ENCODE results near the gene TREH.
"Not testable (repeated sequence)": the region's sequence is repeated elsewhere in the genome, so short reads cannot be mapped to it uniquely, and the experiment has no call there.

TREH gene, protein sequence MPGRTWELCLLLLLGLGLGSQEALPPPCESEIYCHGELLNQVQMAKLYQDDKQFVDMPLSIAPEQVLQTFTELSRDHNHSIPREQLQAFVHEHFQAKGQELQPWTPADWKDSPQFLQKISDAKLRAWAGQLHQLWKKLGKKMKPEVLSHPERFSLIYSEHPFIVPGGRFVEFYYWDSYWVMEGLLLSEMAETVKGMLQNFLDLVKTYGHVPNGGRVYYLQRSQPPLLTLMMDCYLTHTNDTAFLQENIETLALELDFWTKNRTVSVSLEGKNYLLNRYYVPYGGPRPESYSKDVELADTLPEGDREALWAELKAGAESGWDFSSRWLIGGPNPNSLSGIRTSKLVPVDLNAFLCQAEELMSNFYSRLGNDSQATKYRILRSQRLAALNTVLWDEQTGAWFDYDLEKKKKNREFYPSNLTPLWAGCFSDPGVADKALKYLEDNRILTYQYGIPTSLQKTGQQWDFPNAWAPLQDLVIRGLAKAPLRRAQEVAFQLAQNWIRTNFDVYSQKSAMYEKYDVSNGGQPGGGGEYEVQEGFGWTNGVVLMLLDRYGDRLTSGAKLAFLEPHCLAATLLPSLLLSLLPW

DNA sequence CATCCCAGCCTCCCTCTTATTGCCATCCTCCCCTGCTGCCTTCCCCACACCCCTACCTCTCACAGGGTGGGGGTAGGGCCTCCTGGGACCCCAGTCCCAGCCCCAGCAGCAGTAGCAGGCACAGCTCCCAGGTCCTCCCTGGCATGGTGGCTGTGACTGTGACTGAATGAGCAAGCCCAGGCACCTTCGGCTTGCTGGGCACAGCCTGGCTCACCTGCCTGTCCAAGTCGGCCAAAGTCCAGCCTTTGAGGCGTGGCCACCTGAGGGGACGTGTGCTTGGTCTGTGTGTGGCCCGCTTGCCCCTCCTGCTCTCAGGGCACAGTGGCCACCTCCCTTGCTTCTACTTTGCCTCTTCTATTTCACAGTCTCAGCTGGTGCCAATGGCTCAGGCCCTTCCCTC is at the start of gene TREH:
TREH (minus strand) TSS at position 168 of the 400 bp plus-strand sequence; CDS start at position 145, 23 bp downstream.
- TF ChIP-seq, protein P1, sequence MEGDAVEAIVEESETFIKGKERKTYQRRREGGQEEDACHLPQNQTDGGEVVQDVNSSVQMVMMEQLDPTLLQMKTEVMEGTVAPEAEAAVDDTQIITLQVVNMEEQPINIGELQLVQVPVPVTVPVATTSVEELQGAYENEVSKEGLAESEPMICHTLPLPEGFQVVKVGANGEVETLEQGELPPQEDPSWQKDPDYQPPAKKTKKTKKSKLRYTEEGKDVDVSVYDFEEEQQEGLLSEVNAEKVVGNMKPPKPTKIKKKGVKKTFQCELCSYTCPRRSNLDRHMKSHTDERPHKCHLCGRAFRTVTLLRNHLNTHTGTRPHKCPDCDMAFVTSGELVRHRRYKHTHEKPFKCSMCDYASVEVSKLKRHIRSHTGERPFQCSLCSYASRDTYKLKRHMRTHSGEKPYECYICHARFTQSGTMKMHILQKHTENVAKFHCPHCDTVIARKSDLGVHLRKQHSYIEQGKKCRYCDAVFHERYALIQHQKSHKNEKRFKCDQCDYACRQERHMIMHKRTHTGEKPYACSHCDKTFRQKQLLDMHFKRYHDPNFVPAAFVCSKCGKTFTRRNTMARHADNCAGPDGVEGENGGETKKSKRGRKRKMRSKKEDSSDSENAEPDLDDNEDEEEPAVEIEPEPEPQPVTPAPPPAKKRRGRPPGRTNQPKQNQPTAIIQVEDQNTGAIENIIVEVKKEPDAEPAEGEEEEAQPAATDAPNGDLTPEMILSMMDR (IDR thresholded peaks at IDR 0.05; ENCODE audit: borderline replicate concordance, insufficient read depth, low read depth, low read length) = no peak

GRCh38 chr11:118728112-118728511 is 48.7 kb upstream of the TREH start:
- not testable (repeated sequence) for H3K4me3 ChIP-seq (ENCODE audit: low read depth, low read length)

More for the DNA sequence above, at the start of gene TREH:
- no peak within 1 kb of the TSS for H3K4me3 ChIP-seq (ENCODE audit: low read depth, low read length)

DNA sequence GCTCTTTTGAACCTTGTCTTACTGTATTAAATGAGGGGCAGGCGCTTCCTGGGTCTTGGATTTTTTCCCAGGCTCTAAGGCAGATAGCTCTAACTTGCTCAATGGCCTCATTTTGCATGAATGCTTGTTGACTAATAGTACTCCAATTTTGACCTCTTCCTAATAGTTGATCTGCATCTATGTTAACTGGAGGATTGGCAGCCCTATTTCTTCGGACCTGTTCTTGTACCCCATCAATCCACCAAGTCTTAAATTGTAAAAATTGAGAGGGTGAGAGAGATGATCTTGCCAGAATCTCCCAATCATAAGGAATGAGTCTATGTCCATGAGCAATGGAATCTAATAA is 48.2 kb upstream of the TREH start:
- H3K4me3 ChIP-seq (ENCODE audit: low read depth, low read length) = not testable (repeated sequence)

- not testable (repeated sequence) for H3K4me3 ChIP-seq (ENCODE audit: low read depth, low read length)
Observed at GRCh38 chr11:118727001-118727720, 47.7 kb upstream of the TREH start.

GRCh38 chr11:118721478-118722015 is 42.1 kb upstream of the TREH start:
- not testable (repeated sequence) for H3K4me3 ChIP-seq (ENCODE audit: low read depth, low read length)

GRCh38 chr11:118720740-118721139 is 41.3 kb upstream of the TREH start:
- H3K4me3 ChIP-seq (ENCODE audit: low read depth, low read length) = not testable (repeated sequence)

DNA sequence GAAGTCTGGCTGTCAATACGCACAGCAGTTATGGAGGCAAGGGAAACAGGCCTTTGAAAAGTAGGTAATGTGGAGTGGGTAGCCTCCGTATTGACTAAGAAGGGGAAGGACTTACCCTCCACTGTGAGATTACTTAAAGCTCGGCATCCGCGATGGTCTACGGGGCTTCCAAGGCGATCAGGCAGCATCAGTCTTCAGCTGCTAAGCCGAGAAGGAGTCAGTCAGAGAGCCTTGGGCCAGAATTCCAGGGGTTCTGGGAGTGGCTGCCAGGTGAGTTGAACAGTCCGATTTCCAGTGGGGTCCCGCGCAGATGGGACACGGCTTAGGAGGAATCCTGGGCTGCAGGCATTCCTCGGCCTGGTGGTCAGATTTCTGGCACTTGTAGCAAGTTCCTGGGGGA is 40.6 kb upstream of the TREH start:
- H3K4me3 ChIP-seq (ENCODE audit: low read depth, low read length) = not testable (repeated sequence)

GRCh38 chr11:118718562-118718961 is 39.1 kb upstream of the TREH start:
- H3K4me3 ChIP-seq (ENCODE audit: low read depth, low read length) = not testable (repeated sequence)

- not testable (repeated sequence) for H3K4me3 ChIP-seq (ENCODE audit: low read depth, low read length)
Observed at GRCh38 chr11:118717733-118718132, 38.3 kb upstream of the TREH start.

GRCh38 chr11:118717221-118717620 is 37.8 kb upstream of the TREH start:
- H3K4me3 ChIP-seq (ENCODE audit: low read depth, low read length) = not testable (repeated sequence)

- H3K4me3 ChIP-seq (ENCODE audit: low read depth, low read length) = no peak overlapping the region
- TF ChIP-seq, protein P1 (IDR thresholded peaks at IDR 0.05; ENCODE audit: borderline replicate concordance, insufficient read depth, low read depth, low read length) = no peak
Observed at GRCh38 chr11:118715837-118716260, 36.4 kb upstream of the TREH start.

- no peak overlapping the region for H3K4me3 ChIP-seq (ENCODE audit: low read depth, low read length)
- TF ChIP-seq, protein P1 (IDR thresholded peaks at IDR 0.05; ENCODE audit: borderline replicate concordance, insufficient read depth, low read depth, low read length) = no peak
Observed at GRCh38 chr11:118715245-118715831, 35.9 kb upstream of the TREH start.
